Coronary artery (tissue), 2 donors: Measurements from ENCODE around the gene NELL2.

Experiments used
- DNase-seq: peaks from one replicate; pipeline ENCODE4 v3.0.0-alpha.2; 2017; ENCODE audit warnings: low spot score
- H3K27ac ChIP-seq, 2 donors: fragments of 200-600 bp; sonication (generic); one replicate each; pipeline ENCODE4 v1.5.1; 2016 to 2019
- H3K4me3 ChIP-seq: fragments of 200-600 bp; sonication (generic); 2 replicates; pipeline ENCODE4 v1.5.1; 2016; ENCODE audit warnings: mild to moderate bottlenecking, moderate library complexity
- TF ChIP-seq, protein P1 (sequence below): fragments of 200-600 bp; sonication (generic); IDR thresholded peaks from one replicate; pipeline ENCODE4 v1.5.1; 2019; ENCODE audit warnings: antibody characterized with exemption

NELL2 gene

DNA sequence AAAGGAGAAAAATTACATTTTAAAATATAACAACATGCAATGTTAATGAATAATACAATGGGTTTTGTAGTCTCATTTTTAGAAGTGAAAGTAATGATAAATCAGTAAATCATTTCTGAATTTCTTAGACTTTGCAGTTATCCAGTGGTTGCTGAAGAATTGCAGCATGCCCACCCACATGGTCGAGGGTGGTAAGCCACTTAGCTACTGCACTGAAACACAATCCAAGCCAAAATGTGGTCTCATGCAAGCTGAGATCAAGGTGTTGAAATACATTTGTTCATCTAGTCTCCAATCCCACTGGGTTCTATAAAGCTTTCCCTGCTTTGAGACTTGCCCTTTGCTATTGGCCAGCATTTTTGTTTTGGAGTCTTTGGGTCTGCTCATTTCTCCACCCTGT is 247.9 kb downstream of the NELL2 start:
- no peak overlapping the region for H3K4me3 ChIP-seq
- TF ChIP-seq, protein P1, sequence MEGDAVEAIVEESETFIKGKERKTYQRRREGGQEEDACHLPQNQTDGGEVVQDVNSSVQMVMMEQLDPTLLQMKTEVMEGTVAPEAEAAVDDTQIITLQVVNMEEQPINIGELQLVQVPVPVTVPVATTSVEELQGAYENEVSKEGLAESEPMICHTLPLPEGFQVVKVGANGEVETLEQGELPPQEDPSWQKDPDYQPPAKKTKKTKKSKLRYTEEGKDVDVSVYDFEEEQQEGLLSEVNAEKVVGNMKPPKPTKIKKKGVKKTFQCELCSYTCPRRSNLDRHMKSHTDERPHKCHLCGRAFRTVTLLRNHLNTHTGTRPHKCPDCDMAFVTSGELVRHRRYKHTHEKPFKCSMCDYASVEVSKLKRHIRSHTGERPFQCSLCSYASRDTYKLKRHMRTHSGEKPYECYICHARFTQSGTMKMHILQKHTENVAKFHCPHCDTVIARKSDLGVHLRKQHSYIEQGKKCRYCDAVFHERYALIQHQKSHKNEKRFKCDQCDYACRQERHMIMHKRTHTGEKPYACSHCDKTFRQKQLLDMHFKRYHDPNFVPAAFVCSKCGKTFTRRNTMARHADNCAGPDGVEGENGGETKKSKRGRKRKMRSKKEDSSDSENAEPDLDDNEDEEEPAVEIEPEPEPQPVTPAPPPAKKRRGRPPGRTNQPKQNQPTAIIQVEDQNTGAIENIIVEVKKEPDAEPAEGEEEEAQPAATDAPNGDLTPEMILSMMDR, result no peak
- no peak for DNase-seq

DNA sequence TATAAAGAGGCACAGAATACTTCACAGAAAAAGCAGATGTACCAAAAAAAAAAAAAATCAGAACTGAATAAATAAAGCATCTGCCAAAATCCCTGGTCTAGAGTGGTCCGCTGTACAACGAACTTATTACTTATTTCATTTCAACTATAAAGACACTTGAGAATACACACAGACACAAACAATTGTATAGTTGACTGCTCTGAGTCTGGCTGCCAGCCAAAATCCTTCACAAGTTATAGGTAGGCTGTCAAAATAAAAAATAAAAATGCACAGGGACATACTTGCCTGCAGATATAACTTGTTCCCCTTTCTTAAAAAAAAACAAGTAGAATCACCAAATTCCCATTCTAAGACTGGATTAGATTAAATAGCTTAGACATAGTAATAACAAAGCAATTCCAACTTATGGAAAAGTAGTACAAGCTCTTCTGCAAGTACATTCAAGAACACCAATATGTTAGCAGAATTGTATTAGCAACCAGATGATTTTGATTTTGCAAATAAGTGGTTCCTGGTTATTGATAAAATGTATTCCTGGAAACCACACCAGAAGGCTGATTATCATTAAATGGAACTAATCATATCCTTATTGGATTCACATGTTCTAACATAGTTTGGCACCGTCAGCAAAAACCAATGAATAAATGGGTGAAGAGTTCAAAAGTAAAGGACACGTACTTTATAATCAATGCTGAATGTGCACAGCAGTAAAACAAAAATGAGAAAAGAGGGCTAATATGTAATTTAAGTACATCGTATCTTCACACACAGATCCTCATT is 248.5 kb downstream of the NELL2 start:
- Histone ChIP-seq H3K4me3 (no peak overlapping the region), H3K27ac (no peak overlapping the region)
- DNase-seq, result no peak
- TF ChIP-seq, protein P1, result no peak

More for the DNA sequence above, 247.9 kb downstream of the NELL2 start:
- no peak overlapping the region for H3K27ac ChIP-seq

DNA sequence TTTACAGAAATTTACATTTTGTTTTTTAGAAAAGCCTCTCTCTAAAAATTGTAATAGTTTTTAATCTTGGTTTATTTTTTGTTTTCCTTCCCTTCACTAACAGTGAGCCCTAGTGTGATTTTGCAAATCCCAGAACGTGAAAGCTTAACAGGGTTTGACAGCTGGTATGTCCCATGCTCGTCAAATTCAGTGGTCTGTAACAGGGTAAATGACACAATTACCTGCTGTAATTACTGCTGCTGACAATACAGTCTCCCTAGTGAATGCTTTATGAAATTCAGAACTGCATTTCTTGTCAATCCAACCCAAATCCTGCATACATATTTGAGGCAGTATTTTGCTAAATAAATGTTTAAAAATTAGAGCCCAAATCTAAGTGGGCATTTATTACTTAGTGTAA is 249.2 kb downstream of the NELL2 start:
- H3K4me3 ChIP-seq, result no peak overlapping the region
- no peak for DNase-seq
- H3K27ac ChIP-seq, result no peak overlapping the region
- TF ChIP-seq, protein P1, result no peak

DNA sequence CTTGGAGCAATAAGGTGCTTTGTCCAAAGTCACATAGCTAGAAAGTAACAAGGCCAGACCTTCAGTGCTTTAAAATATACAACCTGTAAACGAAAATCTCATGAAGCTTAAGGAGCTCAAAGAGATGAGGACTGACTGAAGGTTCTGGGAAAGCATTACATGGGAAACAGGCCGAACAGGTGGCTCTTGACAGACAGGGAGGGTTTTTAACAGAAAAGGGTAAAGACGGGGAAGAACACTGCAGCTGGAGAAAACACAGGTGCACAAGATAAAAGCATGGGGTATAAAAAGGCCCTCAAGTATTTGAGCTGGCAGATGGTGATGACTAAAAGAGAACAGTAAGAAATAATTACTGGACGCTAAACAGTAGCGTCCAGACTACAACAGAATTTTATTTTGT is 257.2 kb downstream of the NELL2 start:
- TF ChIP-seq, protein P1, result no peak
- no peak overlapping the region for H3K27ac ChIP-seq
- no peak overlapping the region for H3K4me3 ChIP-seq
- no peak for DNase-seq

DNA sequence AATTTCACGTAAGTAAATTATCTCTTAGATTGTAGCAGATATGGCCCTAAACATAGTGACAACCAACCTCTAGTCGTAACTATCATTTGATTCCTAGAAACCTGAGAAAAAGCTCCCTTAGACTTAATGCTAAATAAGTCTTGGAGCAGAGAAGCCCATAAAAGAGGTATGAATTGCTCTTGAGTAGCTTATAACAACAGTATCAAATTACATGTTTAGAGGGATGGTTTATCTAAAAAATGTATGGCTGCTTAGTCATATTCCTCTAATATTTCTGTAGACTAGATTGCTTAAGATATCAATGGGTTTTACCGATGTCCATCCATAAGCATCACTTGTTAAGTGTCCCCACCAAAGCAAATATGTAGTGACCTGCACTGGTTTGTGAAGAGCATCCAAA is 259.7 kb downstream of the NELL2 start:
- no peak for DNase-seq
- TF ChIP-seq, protein P1, result no peak
- Histone ChIP-seq H3K27ac (no peak overlapping the region), H3K4me3 (no peak overlapping the region)

DNA sequence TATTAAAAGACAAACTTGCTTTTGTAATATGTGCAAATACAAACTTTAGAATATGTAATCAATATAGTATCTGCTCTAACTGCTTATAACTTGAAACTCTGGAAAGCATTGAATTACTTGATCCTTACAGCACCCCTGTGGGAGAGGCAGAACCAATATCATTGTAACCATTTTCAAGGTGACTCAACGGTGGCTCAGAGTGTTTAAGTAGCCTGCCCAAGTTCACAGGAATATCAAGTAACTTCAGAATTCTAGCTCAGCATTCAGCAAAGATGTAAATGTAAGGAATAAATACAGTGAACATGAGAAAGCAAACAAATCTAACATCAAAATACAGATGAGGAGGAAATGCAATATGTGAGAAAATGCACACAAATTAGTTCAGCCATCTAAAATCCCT is 264.6 kb downstream of the NELL2 start:
- H3K27ac ChIP-seq, result no peak overlapping the region
- no peak overlapping the region for H3K4me3 ChIP-seq
- TF ChIP-seq, protein P1, result no peak
- DNase-seq, result no peak

DNA sequence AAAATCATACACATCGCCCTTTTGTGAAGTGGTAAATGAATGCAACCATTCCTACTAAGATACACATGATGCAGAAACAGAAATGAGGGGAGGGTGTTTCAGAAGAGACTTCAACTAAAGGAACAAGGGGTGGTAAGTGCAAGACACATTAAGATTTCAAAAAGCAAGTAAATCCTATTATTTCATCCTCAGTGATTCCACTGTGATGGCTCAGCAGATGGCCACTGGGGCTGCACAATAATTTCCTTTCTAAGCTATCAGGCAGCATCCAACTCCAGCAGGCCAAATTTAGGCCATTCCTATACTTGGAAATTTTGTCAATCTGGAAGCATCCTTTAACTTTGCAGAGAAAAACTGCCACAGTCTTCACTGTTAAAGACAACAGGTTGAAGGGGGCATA is 272.4 kb downstream of the NELL2 start:
- no peak overlapping the region for H3K27ac ChIP-seq
- H3K4me3 ChIP-seq, result no peak overlapping the region
- TF ChIP-seq, protein P1, result no peak
- no peak for DNase-seq
